NCI-H1436 treated with DMSO at 0.1 percent for 48 hours (cell line): ENCODE results near the gene RERGL.
"Not testable (repeated sequence)": the region's sequence is repeated elsewhere in the genome, so short reads cannot be mapped to it uniquely, and the experiment has no call there.

ENCODE experiments used
- DNase-seq: peaks from one replicate; lab custom pipeline; 2025; lab: John Stamatoyannopoulos, UW

The RERGL gene

DNA sequence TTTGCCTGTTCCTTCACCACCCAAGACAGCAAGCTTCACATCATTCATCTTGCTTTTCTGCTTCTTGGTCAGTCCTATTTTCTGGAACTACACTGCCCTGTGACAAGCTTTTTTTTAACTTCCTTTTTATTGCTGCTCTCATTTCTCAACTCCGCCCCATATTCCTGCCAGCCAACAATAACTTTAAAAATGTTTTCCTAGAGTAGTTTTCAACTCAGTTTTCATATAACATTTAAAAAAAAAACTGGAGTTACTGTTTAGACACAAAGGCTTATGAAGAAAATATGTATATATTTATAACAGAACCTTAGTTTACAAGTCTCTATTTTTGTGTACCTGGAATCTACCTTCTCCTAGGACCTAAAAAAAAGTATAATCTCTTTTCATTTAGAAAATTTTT, at the start of gene RERGL:
Gene RERGL, minus strand, starts transcription at position 101 of the 400 bp plus-strand sequence. Its CDS starts 53 bp downstream, at position 48.
- no peak for DNase-seq

DNA sequence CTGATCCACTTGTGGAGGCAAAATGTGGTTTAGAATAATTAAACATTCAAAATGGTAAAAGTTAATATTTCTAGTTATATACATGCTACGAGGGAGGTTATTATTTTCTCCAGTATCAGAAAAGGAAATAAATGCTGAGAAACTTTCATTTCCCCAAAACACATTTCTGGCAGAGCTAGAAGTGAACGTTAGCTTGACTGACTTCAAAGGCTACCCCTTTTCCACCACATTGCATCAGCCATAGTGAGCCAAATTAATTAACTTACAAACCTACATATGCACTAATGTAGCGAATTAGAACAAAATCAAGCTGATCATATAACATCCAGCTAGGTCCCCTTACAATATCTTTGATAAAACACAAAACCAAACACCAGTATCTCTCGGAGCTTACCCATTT, 49.3 kb upstream of the RERGL start:
- DNase-seq, result no peak

GRCh38 chr12:18135509-18135908, 45.5 kb upstream of the RERGL start:
- no peak for DNase-seq

GRCh38 chr12:18135086-18135485, 45.1 kb upstream of the RERGL start:
- DNase-seq, result no peak

DNA sequence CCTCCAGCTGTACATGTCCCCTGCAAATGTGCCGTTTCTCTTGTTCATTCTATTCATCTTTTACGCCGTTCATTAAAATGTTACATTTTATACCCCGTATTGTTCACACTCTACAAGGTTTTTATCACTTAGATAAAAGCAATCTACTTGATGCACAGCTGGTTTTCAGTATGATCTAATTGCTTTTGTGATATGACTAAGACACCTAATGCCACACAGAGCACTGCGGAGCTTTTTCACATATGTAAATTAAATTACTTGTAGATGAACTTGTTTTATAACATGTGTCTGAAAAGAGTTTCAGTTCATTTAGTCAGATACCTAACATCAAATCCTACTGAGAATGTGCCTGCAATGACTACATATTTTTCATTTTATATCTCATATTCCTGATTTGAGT, 40.9 kb upstream of the RERGL start:
- DNase-seq, result no peak

DNA sequence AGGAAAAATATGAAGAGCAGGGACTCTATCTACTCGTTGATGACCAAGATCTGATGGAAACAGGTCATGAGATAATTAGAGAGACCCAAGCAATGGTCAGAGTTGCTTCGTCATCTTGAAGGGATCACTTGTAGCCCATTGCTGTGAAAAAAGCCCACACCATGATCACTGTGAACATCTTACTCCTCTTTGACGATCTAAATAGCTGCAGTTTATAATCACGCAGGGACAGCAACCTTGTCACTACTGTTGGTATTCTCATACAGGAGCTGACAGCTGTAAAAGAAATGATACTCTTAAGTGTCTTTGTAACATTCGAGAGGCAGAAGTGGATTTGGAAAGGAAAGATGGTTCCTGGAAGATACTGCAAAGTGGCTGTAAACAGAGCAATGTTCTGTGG, 33.7 kb upstream of the RERGL start:
- DNase-seq, result no peak

GRCh38 chr12:18120899-18121298, 30.9 kb upstream of the RERGL start:
- DNase-seq, result no peak

- no peak for DNase-seq
These were observed 18.6 kb upstream of the RERGL start for GRCh38 chr12:18108611-18109010.

- no peak for DNase-seq
These were observed 13.6 kb upstream of the RERGL start for GRCh38 chr12:18103624-18104023.

- no peak for DNase-seq
These were observed 11.1 kb upstream of the RERGL start for GRCh38 chr12:18101043-18101442.

DNA sequence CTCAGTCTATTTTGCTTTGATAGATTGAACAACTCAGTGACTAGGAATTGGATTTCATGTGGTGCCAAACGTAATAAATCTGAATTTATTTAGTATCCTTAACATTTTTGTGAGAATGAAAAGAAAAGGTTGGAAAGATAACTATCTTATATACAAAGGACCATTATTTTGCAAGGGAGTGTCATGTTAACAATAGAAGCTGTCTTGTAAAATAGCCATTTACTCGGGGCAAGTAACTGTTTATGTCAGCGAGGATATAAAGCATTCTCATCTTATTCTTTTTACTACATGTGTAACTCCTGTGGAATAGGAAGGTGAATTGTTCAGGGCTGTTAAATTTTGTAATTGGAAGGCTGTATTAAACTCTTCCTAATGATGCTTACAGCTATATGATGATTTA, 5.9 kb downstream of the RERGL start:
- DNase-seq, result no peak

DNA sequence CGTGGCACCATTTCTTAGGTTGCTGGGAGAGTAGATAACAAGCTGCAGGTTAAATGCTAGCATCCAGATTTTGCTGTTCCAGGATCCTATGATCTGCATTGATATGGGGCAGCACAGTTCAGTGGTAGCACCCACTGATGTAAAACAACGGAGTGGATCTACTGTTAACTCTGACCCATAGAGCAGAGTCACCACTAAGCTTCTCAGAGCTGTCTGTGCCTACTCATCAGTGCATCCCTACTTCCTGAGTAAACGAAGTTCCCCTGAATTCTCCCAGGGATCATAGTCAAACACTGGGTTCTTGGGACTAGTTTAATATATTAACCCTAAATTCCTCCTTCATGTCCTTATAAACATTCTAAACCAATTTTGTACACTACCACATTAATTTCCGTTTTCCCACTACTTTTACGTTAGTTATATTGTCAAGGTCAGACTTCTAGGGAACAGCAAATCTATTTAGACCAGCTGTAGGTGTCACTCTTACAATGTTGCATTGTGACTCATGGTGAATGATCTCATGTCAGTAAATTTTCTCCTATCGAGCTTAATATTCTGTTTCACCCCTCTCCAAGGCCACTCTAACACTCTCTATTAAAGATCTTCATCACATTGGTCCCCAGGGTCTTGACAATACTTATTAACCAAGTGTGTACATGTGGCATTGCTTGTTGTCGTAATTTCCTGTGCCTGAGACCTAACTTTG, 10.3 kb downstream of the RERGL start:
- no peak for DNase-seq

- no peak for DNase-seq
These were observed 16.0 kb downstream of the RERGL start for GRCh38 chr12:18074001-18074400.

GRCh38 chr12:18072723-18073122, 17.3 kb downstream of the RERGL start:
- DNase-seq, result no peak

DNA sequence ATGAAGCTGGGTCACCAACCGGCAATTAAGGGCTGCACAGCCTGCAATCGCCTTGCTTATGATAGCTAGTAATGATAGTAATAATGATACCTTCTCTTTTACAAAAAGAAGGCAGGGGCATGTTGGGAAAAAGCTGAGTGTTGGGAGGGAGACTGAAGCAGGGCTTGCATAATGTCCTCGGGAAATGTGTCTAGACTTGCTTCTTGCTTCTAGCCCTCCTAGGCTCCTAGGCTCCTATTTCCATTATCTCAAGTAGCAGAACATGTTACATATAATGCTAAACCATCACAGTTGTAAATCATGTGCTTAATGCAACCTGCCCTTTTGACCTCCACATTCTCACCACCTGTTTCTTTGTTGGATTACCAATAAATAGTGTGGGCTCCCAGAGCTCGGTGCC, 18.7 kb downstream of the RERGL start:
- no peak for DNase-seq

- no peak for DNase-seq
These were observed 21.6 kb downstream of the RERGL start for GRCh38 chr12:18068355-18068754.

DNA sequence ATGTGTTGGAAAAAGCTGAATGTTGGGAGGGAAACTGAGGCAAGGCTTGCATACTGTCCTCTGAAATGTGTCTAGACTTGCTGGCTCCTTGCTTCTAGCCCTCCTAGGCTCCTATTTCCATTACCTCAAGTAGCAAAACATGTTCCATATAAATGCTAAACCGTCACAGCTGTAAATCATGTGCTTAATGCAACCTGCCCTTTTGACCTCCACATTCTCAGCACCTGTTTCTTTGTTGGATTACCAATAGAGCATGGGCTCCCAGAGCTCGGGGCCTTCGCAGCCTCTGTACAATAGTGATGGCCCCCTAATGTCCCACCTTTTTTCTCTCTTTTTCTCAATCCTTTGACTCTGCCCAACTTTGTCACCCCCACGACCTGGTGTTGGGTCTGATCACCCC, 23.3 kb downstream of the RERGL start:
- no peak for DNase-seq

DNA sequence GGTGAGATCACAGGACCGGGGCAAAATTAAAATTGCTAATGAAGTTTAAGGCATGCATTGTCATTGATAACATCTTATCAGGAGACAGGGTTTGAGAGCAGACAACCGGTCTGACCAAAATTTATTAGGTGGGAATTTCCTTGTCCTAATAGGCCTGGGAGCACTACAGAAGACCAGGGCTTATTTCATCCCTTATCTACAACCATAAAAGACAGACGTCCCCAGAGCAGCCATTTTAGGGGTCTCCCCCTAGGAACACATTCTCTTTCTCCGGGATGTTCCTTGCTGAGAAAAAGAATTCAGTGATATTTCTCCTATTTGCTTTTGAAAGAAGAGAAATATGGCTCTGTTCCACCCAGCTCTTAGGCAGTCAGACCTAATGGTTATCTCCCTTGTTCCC, 27.1 kb downstream of the RERGL start:
- not testable (repeated sequence) for DNase-seq

GRCh38 chr12:18057051-18057450, 32.9 kb downstream of the RERGL start:
- DNase-seq, result no peak

- DNase-seq, result no peak
These were observed 34.9 kb downstream of the RERGL start for GRCh38 chr12:18054925-18055619.

DNA sequence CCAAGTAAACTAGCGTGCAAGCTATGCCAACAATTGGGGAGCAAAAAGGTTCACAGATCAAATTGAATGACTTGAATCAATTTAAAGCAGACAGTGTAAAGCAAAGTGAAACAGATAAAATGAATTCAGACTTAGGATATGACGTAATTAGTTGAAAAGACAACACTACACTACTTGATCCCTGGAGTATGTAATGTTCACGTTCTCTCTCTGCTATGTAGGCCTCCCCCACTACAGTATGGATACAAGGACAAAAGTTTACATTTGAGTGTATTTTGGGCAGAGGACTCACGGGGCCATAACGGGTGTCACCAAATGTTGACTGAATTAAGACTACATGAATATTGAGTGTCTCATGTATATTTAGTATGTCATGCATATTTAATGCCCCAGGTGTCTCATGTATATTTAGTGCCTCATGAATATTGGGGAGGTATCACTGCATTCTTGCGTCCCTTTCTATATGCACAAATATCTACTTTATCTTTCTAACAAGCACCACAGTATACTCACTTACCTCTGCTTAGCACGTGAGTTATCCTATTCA, 44.5 kb downstream of the RERGL start:
- DNase-seq, result no peak

DNA sequence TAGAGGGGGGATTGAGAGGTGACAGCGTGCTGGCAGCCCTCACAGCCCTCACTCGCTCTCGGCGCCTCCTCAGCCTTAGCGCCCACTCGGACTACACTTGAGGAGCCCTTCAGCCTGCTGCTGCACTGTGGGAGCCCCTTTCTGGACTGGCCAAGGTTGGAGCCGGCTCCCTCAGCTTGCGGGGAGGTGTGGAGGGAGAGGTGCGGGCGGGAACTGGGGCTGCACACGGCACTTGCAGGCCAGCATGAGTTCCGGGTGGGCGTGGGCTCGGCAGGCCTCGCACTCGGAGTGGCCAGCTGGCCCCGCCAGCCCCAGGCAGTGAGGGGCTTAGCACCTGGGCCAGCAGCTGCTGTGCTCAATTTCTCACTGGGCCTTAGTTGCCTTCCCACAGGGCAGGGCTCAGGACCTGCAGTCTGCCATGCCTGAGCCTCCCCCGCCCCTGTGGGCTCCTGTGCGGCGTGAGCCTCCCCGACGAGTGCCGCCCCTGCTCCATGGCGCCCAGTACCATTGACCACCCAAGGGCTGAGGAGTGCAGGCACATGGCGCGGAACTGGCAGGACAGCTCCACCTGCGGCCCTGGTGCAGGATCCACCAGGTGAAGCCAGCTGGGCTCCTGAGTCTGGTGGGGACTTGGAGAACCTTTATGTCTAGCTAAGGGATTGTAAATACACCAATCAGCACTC, 49.8 kb downstream of the RERGL start:
- not testable (repeated sequence) for DNase-seq
